ENCODE data around the gene TMEM178A.

The TMEM178A gene

DNA sequence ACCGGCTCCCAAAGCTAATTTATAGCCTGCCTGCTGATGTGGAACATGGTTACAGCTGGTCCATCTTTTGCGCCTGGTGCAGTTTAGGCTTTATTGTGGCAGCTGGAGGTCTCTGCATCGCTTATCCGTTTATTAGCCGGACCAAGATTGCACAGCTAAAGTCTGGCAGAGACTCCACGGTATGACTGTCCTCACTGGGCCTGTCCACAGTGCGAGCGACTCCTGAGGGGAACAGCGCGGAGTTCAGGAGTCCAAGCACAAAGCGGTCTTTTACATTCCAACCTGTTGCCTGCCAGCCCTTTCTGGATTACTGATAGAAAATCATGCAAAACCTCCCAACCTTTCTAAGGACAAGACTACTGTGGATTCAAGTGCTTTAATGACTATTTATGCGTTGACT lies 51.4 kb downstream of the TMEM178A start:
- TF ChIP-seq, protein P1, sequence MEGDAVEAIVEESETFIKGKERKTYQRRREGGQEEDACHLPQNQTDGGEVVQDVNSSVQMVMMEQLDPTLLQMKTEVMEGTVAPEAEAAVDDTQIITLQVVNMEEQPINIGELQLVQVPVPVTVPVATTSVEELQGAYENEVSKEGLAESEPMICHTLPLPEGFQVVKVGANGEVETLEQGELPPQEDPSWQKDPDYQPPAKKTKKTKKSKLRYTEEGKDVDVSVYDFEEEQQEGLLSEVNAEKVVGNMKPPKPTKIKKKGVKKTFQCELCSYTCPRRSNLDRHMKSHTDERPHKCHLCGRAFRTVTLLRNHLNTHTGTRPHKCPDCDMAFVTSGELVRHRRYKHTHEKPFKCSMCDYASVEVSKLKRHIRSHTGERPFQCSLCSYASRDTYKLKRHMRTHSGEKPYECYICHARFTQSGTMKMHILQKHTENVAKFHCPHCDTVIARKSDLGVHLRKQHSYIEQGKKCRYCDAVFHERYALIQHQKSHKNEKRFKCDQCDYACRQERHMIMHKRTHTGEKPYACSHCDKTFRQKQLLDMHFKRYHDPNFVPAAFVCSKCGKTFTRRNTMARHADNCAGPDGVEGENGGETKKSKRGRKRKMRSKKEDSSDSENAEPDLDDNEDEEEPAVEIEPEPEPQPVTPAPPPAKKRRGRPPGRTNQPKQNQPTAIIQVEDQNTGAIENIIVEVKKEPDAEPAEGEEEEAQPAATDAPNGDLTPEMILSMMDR (IDR thresholded peaks at IDR 0.05; ENCODE audit: insufficient read depth, low read length, poor library complexity, severe bottlenecking) = no peak
- DNase-seq (ENCODE audit: extremely low read depth, insufficient read length) = no peak
- Histone ChIP-seq H3K36me3 (ENCODE audit: control insufficient read depth, insufficient read depth, low read length) (no peaks in the 10 kb centered on the region), H3K4me3 (replicated peaks; ENCODE audit: low read depth, low read length) (no peak overlapping the region), H3K27me3 (replicated peaks; ENCODE audit: control insufficient read depth, insufficient read depth, low read length) (no peaks in the 10 kb centered on the region)

- no peaks in the 10 kb centered on the region for H3K27me3 ChIP-seq (replicated peaks; ENCODE audit: control insufficient read depth, insufficient read depth, low read length)
- no peak for DNase-seq (ENCODE audit: extremely low read depth, insufficient read length)
- TF ChIP-seq, protein P1 (IDR thresholded peaks at IDR 0.05; ENCODE audit: insufficient read depth, low read length, poor library complexity, severe bottlenecking) = no peak
- no peak overlapping the region for H3K4me3 ChIP-seq (replicated peaks; ENCODE audit: low read depth, low read length)
- no peaks in the 10 kb centered on the region for H3K36me3 ChIP-seq (ENCODE audit: control insufficient read depth, insufficient read depth, low read length)
Measured at GRCh38 chr2:39718483-39718882, 52.8 kb downstream of the TMEM178A start.

GRCh38 chr2:39719317-39719716 lies 53.6 kb downstream of the TMEM178A start:
- Histone ChIP-seq H3K27me3 (replicated peaks; ENCODE audit: control insufficient read depth, insufficient read depth, low read length) (no peaks in the 10 kb centered on the region), H3K36me3 (ENCODE audit: control insufficient read depth, insufficient read depth, low read length) (no peaks in the 10 kb centered on the region), H3K4me3 (replicated peaks; ENCODE audit: low read depth, low read length) (no peak overlapping the region)
- TF ChIP-seq, protein P1 (IDR thresholded peaks at IDR 0.05; ENCODE audit: insufficient read depth, low read length, poor library complexity, severe bottlenecking) = no peak
- no peak for DNase-seq (ENCODE audit: extremely low read depth, insufficient read length)

DNA sequence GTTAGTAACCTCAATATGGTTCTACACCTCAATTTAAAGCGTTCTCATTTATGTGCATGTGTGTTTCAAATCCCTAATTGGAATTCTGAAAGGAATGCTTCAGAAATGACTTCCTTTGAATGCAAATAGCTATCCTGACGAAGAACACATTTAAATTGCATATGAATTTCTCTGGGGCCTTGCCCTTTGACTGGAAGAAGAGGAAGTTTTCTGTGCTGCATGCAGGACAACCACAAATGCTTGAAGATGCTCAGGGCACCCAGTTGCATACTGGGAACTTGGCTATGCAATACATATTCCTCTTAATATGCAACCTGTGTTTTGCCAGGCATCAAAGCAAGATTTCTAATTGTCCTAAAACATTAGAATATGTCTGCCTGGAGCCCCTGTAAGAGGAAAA lies 55.3 kb downstream of the TMEM178A start:
- no peaks in the 10 kb centered on the region for H3K36me3 ChIP-seq (ENCODE audit: control insufficient read depth, insufficient read depth, low read length)
- H3K27me3 ChIP-seq (replicated peaks; ENCODE audit: control insufficient read depth, insufficient read depth, low read length) = no peaks in the 10 kb centered on the region
- no peak overlapping the region for H3K4me3 ChIP-seq (replicated peaks; ENCODE audit: low read depth, low read length)
- no peak for DNase-seq (ENCODE audit: extremely low read depth, insufficient read length)
- TF ChIP-seq, protein P1 (IDR thresholded peaks at IDR 0.05; ENCODE audit: insufficient read depth, low read length, poor library complexity, severe bottlenecking) = no peak

DNA sequence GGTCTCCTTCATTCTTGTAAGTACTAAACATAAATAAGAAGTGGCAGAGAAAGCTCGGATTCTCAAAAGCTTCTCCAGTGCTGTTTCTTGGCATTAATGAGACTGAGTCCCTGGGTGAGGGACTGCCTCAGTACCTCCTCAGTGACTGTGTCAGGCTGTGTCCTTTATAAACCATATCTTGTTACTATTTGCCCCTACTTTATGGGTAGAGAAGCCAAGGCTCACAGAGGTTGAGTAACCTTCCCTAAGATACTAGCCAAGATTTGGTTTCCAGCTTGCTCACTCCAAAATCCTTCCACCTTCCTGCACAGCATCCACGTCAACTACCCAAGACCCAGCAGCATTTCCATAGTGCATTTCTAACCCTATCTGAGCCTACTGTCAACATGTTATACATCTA lies 57.8 kb downstream of the TMEM178A start:
- Histone ChIP-seq H3K4me3 (replicated peaks; ENCODE audit: low read depth, low read length) (no peak overlapping the region), H3K27me3 (replicated peaks; ENCODE audit: control insufficient read depth, insufficient read depth, low read length) (no peaks in the 10 kb centered on the region), H3K36me3 (ENCODE audit: control insufficient read depth, insufficient read depth, low read length) (no peaks in the 10 kb centered on the region)
- DNase-seq (ENCODE audit: extremely low read depth, insufficient read length) = no peak
- TF ChIP-seq, protein P1 (IDR thresholded peaks at IDR 0.05; ENCODE audit: insufficient read depth, low read length, poor library complexity, severe bottlenecking) = no peak
